ENCODE results near the gene B3GAT3. TPM values are rescaled to one million over a fixed set of nuclear protein-coding genes. Genes with fewer than 3 reads are reported as not detected.

Gene B3GAT3
- total RNA-seq, 2 donors from 2014 or later = 38.6 to 53.9 TPM

- 93 to 100% methylated on average over 2 to 4 of the region's 4 CpGs for WGBS, 2 experiments (ENCODE audit: insufficient coverage in 1 of 2, insufficient read length in 1 of 2)
- Mint-ChIP-seq H3K4me3 (peak overlapping the region; percentile 98), H3K27ac (peak overlapping the region; percentile 72), H3K4me1 (peaks cover 23% of the 10 kb centered on the region), H3K9me3 (no peaks in the 10 kb centered on the region), H3K27me3 (ENCODE audit: insufficient read depth) (no peaks in the 10 kb centered on the region), H3K36me3 (ENCODE audit: low read depth) (peaks cover 27% of the 10 kb centered on the region)
- TF ChIP-seq CTCF (conservative IDR thresholded peaks at IDR 0.05) = no peak
- peaks cover 29% of the 10 kb centered on the region for H3K36me3 ChIP-seq (ENCODE audit: control insufficient read depth, insufficient read depth, low read length)
- no peak overlapping the region for H3K4me3 ChIP-seq (ENCODE audit: low read length)
- peak; percentile 55 for DNase-seq
- H3K9ac ChIP-seq (ENCODE audit: extremely low read depth, low read length, poor library complexity, severe bottlenecking) = no peak overlapping the region
- no peaks in the 10 kb centered on the region for H3K9me3 ChIP-seq (ENCODE audit: control insufficient read depth, low read length)
- H3K27me3 ChIP-seq (ENCODE audit: control insufficient read depth, insufficient read depth, low read length, poor library complexity, severe bottlenecking) = no peaks in the 10 kb centered on the region
- H3K27ac ChIP-seq (ENCODE audit: low read depth, low read length) = peak overlapping the region; percentile 36
- no peaks in the 10 kb centered on the region for H3K4me1 ChIP-seq (ENCODE audit: control insufficient read depth, insufficient read depth, low read length)
These were observed 47.8 kb upstream of the B3GAT3 start for GRCh38 chr11:62669420-62670161.

GRCh38 chr11:62667460-62667859 is 45.7 kb upstream of the B3GAT3 start:
- H3K9ac ChIP-seq (ENCODE audit: extremely low read depth, low read length, poor library complexity, severe bottlenecking) = no peak overlapping the region
- Mint-ChIP-seq H3K4me3 (peak overlapping the region; percentile 98), H3K4me1 (peaks cover 20% of the 10 kb centered on the region), H3K27me3 (ENCODE audit: insufficient read depth) (no peaks in the 10 kb centered on the region), H3K9me3 (no peaks in the 10 kb centered on the region), H3K27ac (peak overlapping the region; percentile 97), H3K36me3 (ENCODE audit: low read depth) (peaks cover 25% of the 10 kb centered on the region)
- peak overlapping the region; percentile 91 for H3K4me3 ChIP-seq (ENCODE audit: low read length)
- no peaks in the 10 kb centered on the region for H3K27me3 ChIP-seq (ENCODE audit: control insufficient read depth, insufficient read depth, low read length, poor library complexity, severe bottlenecking)
- peaks cover 21% of the 10 kb centered on the region for H3K36me3 ChIP-seq (ENCODE audit: control insufficient read depth, insufficient read depth, low read length)
- H3K4me1 ChIP-seq (ENCODE audit: control insufficient read depth, insufficient read depth, low read length) = no peaks in the 10 kb centered on the region
- no peak overlapping the region for H3K27ac ChIP-seq (ENCODE audit: low read depth, low read length)
- 97 to 100% methylated on average over 1 to 2 of the region's 2 CpGs for WGBS, 2 experiments (ENCODE audit: insufficient coverage in 1 of 2, insufficient read length in 1 of 2)
- no peaks in the 10 kb centered on the region for H3K9me3 ChIP-seq (ENCODE audit: control insufficient read depth, low read length)
- no peak for TF ChIP-seq CTCF (conservative IDR thresholded peaks at IDR 0.05)
- no peak for DNase-seq

- Mint-ChIP-seq H3K27ac (peak overlapping the region; percentile 97), H3K9me3 (no peaks in the 10 kb centered on the region), H3K4me1 (peaks cover 20% of the 10 kb centered on the region), H3K36me3 (ENCODE audit: low read depth) (peaks cover 29% of the 10 kb centered on the region), H3K27me3 (ENCODE audit: insufficient read depth) (no peaks in the 10 kb centered on the region), H3K4me3 (peak overlapping the region; percentile 98)
- no peak overlapping the region for H3K27ac ChIP-seq (ENCODE audit: low read depth, low read length)
- peaks cover 25% of the 10 kb centered on the region for H3K36me3 ChIP-seq (ENCODE audit: control insufficient read depth, insufficient read depth, low read length)
- no peaks in the 10 kb centered on the region for H3K27me3 ChIP-seq (ENCODE audit: control insufficient read depth, insufficient read depth, low read length, poor library complexity, severe bottlenecking)
- peak; percentile 57 for DNase-seq
- peak overlapping the region; percentile 91 for H3K4me3 ChIP-seq (ENCODE audit: low read length)
- 50 to 66% methylated on average over 14 to 16 of the region's 16 CpGs for WGBS, 2 experiments (ENCODE audit: insufficient coverage in 1 of 2, insufficient read length in 1 of 2)
- TF ChIP-seq CTCF (conservative IDR thresholded peaks at IDR 0.05) = no peak
- no peaks in the 10 kb centered on the region for H3K4me1 ChIP-seq (ENCODE audit: control insufficient read depth, insufficient read depth, low read length)
- peak overlapping the region; percentile 91 for H3K9ac ChIP-seq (ENCODE audit: extremely low read depth, low read length, poor library complexity, severe bottlenecking)
- no peaks in the 10 kb centered on the region for H3K9me3 ChIP-seq (ENCODE audit: control insufficient read depth, low read length)
These were observed 44.6 kb upstream of the B3GAT3 start for GRCh38 chr11:62666259-62666926.

Data from endodermal cell (in vitro differentiated cells).